ENCODE data around the gene NRXN3.

DNA sequence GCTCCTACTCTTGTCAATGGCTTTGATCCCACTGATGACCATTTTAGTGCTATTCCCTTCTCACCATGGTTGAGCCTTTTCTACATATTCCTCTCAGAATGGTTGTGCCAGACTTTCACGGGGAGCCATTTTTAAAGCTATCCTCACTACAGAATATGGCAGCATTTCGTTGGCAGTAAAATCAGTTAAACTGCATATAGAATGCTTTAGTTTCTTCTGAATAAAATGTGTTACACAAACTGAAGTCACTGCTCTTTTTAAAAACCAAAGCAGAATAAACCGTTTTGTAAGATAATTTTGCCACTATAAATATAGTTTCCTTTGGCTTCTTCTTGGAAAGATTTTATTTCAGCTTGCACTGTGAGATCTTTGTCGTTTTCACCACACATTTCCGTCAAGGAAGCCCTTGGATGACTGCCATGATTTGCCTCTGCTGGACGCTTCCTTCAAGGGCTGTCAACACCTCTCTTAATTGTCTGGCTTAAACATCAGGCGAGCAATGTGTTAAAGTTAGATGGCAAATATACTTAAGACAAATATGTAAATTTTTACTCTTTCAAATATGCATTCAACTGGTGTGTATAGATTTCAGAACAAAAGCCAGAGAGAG, 1416.9 kb downstream of the NRXN3 start:
- TF ChIP-seq, protein P1, sequence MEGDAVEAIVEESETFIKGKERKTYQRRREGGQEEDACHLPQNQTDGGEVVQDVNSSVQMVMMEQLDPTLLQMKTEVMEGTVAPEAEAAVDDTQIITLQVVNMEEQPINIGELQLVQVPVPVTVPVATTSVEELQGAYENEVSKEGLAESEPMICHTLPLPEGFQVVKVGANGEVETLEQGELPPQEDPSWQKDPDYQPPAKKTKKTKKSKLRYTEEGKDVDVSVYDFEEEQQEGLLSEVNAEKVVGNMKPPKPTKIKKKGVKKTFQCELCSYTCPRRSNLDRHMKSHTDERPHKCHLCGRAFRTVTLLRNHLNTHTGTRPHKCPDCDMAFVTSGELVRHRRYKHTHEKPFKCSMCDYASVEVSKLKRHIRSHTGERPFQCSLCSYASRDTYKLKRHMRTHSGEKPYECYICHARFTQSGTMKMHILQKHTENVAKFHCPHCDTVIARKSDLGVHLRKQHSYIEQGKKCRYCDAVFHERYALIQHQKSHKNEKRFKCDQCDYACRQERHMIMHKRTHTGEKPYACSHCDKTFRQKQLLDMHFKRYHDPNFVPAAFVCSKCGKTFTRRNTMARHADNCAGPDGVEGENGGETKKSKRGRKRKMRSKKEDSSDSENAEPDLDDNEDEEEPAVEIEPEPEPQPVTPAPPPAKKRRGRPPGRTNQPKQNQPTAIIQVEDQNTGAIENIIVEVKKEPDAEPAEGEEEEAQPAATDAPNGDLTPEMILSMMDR (conservative IDR thresholded peaks at IDR 0.05; ENCODE audit: low read depth, low read length) = no peak
- TF ChIP-seq RAD21 (IDR thresholded peaks at IDR 0.05; ENCODE audit: low read length) = no peak
- TF ChIP-seq CHD1 (IDR thresholded peaks at IDR 0.05; ENCODE audit: low read depth, low read length) = no peak
- TF ChIP-seq MXI1 (IDR thresholded peaks at IDR 0.05; ENCODE audit: borderline replicate concordance, low read depth, low read length) = no peak
- TF ChIP-seq SMC3 (IDR thresholded peaks at IDR 0.05; ENCODE audit: low read depth, low read length) = no peak
- TF ChIP-seq RCOR1 (IDR thresholded peaks at IDR 0.05; ENCODE audit: insufficient replicate concordance, low read length) = no peak
- no peak for TF ChIP-seq POLR2A (IDR thresholded peaks at IDR 0.05; ENCODE audit: low read depth, low read length)
- TF ChIP-seq, protein P2, sequence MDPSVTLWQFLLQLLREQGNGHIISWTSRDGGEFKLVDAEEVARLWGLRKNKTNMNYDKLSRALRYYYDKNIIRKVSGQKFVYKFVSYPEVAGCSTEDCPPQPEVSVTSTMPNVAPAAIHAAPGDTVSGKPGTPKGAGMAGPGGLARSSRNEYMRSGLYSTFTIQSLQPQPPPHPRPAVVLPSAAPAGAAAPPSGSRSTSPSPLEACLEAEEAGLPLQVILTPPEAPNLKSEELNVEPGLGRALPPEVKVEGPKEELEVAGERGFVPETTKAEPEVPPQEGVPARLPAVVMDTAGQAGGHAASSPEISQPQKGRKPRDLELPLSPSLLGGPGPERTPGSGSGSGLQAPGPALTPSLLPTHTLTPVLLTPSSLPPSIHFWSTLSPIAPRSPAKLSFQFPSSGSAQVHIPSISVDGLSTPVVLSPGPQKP (IDR thresholded peaks at IDR 0.05; ENCODE audit: borderline replicate concordance, low read depth, low read length) = no peak

Data from IMR-90 (cell line).